Kidney capillary endothelial cell (primary cell): Measurements from ENCODE around the gene DEFB131B.
"Not testable (repeated sequence)": the region's sequence is repeated elsewhere in the genome, so short reads cannot be mapped to it uniquely, and the experiment has no call there.

ENCODE experiments used
- DNase-seq: peaks from one replicate; pipeline ENCODE4 v3.0.0-alpha.2; 2018; ENCODE audit warnings: low spot score

The DEFB131B gene, protein sequence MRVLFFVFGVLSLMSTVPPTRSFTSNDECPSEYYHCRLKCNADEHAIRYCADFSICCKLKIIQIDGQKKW

DNA sequence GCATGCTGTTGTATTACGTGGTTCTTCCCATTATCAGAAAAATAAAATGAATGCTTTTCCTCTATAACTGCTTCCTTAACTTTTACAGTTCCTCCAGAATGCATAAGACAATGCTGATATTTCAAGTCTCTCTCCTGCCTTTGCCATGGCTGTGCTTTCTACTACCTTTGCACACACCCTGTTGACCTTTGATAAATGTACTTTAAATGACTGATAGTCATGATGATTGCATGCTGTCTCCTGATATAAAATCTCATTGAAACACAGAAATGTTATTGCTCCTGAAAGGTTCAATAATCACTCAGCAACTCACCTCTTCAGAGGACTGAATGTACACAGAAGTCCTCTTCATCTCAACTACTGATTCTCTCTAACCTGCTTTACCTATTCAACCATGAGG, at the start of gene DEFB131B:
Gene DEFB131B (plus strand): TSS at position 395 of the 400 bp plus-strand sequence. CDS start 0 bp downstream, at position 395.
- DNase-seq: not testable (repeated sequence)

DNA sequence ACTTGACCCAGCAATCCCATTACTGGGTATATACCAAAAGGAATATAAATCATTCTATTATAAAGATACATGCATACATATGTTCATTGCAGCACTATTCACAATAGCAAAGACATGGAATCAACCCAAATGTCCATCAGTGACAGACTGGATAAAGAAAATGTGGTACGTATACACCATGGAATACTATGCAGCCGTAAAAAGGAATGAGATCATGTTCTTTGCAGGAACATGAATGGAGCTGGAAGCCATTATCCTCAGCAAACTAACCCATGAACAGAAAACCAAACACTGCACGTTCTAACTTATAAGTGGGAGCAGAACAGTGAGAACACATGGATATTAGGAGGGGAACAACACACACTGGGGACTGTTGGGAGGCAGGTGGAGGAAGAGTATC, 49.0 kb upstream of the DEFB131B start:
- not testable (repeated sequence) for DNase-seq

GRCh38 chr11:71829686-71830085, 48.6 kb upstream of the DEFB131B start:
- DNase-seq: not testable (repeated sequence)

GRCh38 chr11:71832811-71833210, 45.4 kb upstream of the DEFB131B start, which contains the start of gene DEFB108B:
DEFB108B (plus strand) TSS chr11:71833200; CDS start chr11:71833200, 0 bp downstream.
- not testable (repeated sequence) for DNase-seq

DNA sequence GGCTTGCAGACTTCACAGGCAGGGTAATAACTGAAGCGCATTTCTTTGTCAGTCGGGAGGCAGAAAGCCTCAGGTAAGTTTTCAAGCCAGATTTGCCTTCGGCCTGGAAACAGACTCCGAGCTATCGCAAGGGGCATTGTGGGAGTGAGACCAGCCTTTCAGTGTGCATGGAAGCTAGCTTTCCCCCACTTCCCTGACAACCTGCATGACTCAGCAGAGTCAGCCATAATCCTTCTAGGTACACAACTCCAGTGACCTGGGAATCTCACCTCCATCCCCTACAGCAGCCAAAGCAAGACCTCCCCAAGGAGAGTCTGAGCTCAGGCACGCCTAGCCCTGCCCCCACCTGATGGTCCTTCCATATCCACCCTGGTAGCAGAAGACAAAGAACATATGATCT, 35.5 kb upstream of the DEFB131B start:
- DNase-seq: not testable (repeated sequence)

- DNase-seq: not testable (repeated sequence)
Observed at GRCh38 chr11:71843355-71843754, 34.9 kb upstream of the DEFB131B start.

DNA sequence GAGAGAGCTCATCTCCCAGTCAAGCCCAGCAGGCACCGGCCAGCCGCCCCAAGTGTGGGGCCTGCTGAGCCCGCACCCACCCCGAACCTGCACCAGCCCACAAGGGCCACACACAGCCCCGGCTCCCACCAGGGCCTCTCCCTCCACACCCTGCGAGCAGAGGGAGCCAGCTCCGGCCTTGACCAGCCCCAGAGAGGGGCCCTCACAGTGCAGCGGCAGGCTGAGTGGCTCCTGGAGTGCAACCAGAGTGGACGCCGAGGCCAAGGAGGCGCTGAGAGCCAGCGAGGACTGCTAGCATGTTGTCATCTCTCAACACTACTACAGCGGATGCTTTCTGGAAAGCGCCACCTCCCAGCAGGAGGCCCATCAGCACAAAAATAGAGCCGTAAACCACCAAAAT, 34.4 kb upstream of the DEFB131B start:
- DNase-seq: no peak

- DNase-seq: not testable (repeated sequence)
Observed at GRCh38 chr11:71853895-71854294, 24.4 kb upstream of the DEFB131B start.

- not testable (repeated sequence) for DNase-seq
Observed at GRCh38 chr11:71855880-71856279, 22.4 kb upstream of the DEFB131B start.

- DNase-seq: not testable (repeated sequence)
Observed at GRCh38 chr11:71860835-71861234, 17.4 kb upstream of the DEFB131B start.

GRCh38 chr11:71863978-71864627, 14.2 kb upstream of the DEFB131B start:
- DNase-seq: peak; percentile 30

DNA sequence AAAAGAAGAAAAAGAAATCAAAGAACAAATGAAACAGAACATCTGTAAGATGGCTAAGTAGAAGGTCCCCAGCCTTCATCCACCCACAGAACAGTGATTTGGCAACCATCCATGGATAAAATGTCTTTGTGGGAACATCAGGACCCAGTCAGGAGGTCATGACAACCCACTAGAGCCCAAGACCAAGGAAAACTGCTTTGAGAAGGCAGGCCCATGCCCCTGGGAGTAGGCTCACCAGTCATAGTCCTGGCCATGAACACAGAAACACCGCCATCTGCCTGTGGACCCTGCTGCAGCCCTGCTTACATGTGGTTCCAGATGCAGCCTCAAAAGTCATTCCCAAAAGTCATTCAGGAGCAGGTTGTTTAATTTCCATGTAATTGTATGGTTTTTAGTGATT, 11.0 kb upstream of the DEFB131B start:
- not testable (repeated sequence) for DNase-seq

DNA sequence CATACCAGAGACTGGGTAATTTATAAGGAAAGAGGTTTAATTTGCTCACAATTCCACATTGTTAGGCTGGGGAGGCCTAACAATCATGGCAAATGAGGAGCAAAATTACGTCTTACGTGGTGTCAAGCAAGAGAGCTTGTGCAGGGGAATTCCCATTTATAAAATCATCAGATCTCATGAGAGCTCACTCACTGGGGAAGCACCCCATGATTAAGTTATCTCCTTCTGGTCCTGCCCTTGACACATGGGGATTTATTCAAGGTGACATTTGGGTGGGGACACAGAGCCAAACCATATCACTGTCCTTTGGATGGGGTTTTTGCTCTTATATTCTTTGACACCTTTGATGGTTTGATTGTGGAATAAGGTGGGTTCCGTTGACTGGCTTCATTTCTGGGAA, 8.3 kb upstream of the DEFB131B start:
- not testable (repeated sequence) for DNase-seq

GRCh38 chr11:71870661-71871060, 7.6 kb upstream of the DEFB131B start:
- DNase-seq: not testable (repeated sequence)

- not testable (repeated sequence) for DNase-seq
Observed at GRCh38 chr11:71876262-71876661, 2.0 kb upstream of the DEFB131B start.

DNA sequence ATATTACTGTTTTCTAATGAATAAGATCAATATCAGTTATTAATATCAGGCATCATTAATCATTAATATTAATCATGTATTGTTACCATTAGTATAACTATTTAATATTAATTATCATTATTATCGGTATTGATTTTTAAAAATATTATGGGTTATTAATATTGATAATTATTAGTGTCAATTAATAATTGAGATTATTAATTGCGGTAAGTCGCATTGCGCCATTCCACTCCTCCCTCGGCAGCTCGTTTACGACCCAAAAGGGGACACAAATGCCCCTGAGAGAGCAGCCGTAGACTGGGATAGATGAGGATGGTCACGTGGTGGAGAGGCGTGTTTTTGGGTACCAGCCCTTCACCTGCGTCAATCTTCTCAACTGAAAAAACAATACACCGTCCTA, 7.6 kb downstream of the DEFB131B start:
- DNase-seq: not testable (repeated sequence)

GRCh38 chr11:71888335-71889010, 10.2 kb downstream of the DEFB131B start:
- DNase-seq: not testable (repeated sequence)

DNA sequence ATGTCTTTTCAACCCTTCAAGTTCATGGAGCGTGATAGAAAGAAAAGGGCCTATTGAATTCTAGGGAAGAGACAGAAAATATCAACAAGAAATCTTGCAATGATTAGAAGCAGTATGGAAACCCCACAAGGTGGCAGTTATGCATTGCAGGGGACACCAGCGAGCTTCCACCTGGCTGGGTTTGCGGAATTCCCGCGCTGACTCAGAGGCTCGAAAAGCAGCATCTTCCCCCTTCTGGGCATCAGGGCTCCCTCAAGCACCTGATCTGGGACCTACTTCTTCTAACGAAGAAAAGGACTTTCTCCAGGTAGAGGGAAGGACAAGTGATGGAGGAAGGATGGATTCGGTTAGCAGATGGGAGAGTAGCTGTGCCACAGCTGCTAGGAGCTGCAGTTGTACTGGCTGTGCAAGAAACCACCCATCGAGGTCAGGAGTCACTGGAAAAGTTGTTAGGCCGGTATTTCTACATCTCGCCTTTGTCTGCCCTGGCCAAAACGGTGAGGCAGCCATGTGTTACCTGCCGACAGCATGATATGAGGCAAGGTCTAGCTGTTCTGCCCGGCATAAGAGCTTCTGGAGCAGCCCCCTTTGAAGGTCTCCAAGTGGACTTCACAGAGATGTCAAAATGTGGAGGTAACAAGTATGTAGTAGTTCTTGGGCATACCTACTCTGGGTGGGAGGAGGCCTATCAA, 11.1 kb downstream of the DEFB131B start:
- not testable (repeated sequence) for DNase-seq

- no peak for DNase-seq
Observed at GRCh38 chr11:71895961-71896360, 17.7 kb downstream of the DEFB131B start.

GRCh38 chr11:71901137-71901536, 22.9 kb downstream of the DEFB131B start:
- not testable (repeated sequence) for DNase-seq

DNA sequence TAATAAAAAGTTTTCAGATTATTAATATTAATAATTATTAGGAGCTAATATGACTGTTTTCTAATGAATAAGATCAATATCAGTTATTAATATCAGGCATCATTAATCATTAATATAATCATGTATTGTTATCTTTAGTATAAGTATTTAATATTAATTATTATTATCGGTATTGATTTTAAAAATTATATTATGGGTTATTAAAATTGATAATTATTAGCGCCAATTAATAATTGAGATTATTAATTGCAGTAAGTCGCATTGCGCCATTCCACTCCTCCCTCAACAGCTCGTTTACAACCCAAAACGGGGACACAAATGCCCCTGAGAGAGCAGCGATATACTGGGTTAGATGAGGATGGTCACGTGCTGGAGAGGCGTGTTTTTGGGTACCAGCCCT, 30.0 kb downstream of the DEFB131B start:
- DNase-seq: no peak

DNA sequence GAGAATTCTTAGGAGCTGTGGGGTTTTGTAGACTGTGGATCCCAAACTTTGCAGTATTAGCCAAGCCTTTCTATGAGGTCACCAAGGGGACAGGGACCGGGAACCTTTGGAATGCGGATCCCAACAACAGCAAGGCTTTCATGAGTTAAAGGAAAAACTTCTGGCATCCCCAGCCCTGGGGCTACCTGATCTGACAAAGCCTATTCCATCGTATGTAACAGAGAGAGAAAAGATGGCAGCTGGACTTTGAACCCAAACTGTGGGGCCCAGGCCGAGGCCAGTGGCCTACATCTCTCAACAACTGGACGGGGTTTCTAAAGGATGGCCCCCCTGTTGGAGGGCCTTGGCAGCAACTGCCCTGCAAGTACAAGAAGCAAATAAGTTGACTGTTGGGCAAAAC, 32.5 kb downstream of the DEFB131B start:
- not testable (repeated sequence) for DNase-seq
